Upper lobe of left lung (tissue), 6 donors: Measurements from ENCODE around the gene FAM217A. TPM values are rescaled to one million over a fixed set of nuclear protein-coding genes. Genes with fewer than 3 reads are reported as not detected.

Experiments
- ATAC-seq, 2 donors: fragments of 200-7000 bp; cut with Tn5 transposase; one replicate each; pipeline ENCODE4 v1.9.1; 2022; ENCODE audit warnings: mild to moderate bottlenecking in 2 of 2, moderate library complexity in 2 of 2; ENCODE audit not compliant: low FRiP score in 2 of 2
- DNase-seq, 2 donors: peaks; one replicate each; pipeline ENCODE4 v3.0.0-alpha.2; 2019 to 2020
- H3K27ac ChIP-seq, 4 donors: fragments of 200-600 bp; sonication (generic); one replicate each; pipeline ENCODE4 v1.5.1; 2016 to 2019
- H3K27me3 ChIP-seq, 4 donors: fragments of 200-600 bp; sonication (generic); one replicate each; pipeline ENCODE4 v1.5.1; 2017 to 2019
- H3K36me3 ChIP-seq, 4 donors: fragments of 200-600 bp; sonication (generic); one replicate each; pipeline ENCODE4 v1.5.1; 2016 to 2019
- H3K4me1 ChIP-seq, 4 donors: fragments of 200-600 bp; sonication (generic); one replicate each; pipeline ENCODE4 v1.5.1; 2018 to 2019
- H3K4me3 ChIP-seq, 4 donors: fragments of 200-600 bp; sonication (generic); one replicate each; pipeline ENCODE4 v1.5.1; 2017 to 2019; ENCODE audit warnings: mild to moderate bottlenecking in 2 of 4, moderate library complexity in 1 of 4
- H3K9me3 ChIP-seq, 4 donors: fragments of 200-600 bp; sonication (generic); one replicate each; pipeline ENCODE4 v1.5.1; 2018 to 2019
- CTCF ChIP-seq, 6 experiments: fragments of 450-650 bp in 4 of 6; fragments of 200-600 bp in 2 of 6; sonication (generic) in 2 of 6; IDR thresholded peaks; one replicate each; pipeline ENCODE4 v1.5.1; 2016 to 2019; ENCODE audit warnings: antibody characterized with exemption in 6 of 6
- EP300 ChIP-seq, 4 donors: sonication (generic); formaldehyde crosslinking; IDR thresholded peaks; one replicate each; pipeline ENCODE4 v1.5.1; 2017; ENCODE audit warnings: antibody characterized with exemption in 4 of 4, control low read depth in 2 of 4
- POLR2A ChIP-seq, 4 donors: fragments of 450-650 bp; IDR thresholded peaks; one replicate each; pipeline ENCODE4 v1.5.1; 2016 to 2017; ENCODE audit warnings: antibody characterized with exemption in 4 of 4, mild to moderate bottlenecking in 2 of 4
- POLR2AphosphoS5 ChIP-seq, 2 donors: sonication (generic); formaldehyde crosslinking; IDR thresholded peaks; one replicate each; pipeline ENCODE4 v1.5.1; 2017; ENCODE audit warnings: antibody characterized with exemption in 2 of 2
- WGBS, 2 donors: methylation state at CpG; one replicate each; pipeline ENCODE4 v1.1.5; 2017 to 2018; 5-methylcytosine and 5-hydroxymethylcytosine counted together
- total RNA-seq, 6 donors: library from RNA; depleted of rRNA in 4 of 6; stranded (reverse); fragments of >200 nt in 4 of 6; gene quantifications; one replicate each; pipeline versions ENCODE4 v1.1.0 to v1.2.1, GENCODE V29; 2016 to 2021
- donor health status: DM: no; HTN: no; CAD: no; lungs with moderate emphysema.
- donor health status: DM: no; HTN: yes; CAD: no; lungs with severe emphysema.

Gene FAM217A
- total RNA-seq, 6 donors from 2014 or later, result not detected

- H3K4me3 ChIP-seq, result no peak overlapping the region
- DNase-seq (no peak), ATAC-seq (no peak)
- H3K27me3 ChIP-seq, result no peaks in the 10 kb centered on the region
- no peak overlapping the region for H3K27ac ChIP-seq
- H3K9me3 ChIP-seq, result no peaks in the 10 kb centered on the region
- H3K4me1 ChIP-seq, result no peaks in the 10 kb centered on the region
- 92 to 97% methylated on average over 7 of the region's 7 CpGs for WGBS, 2 donors
- no peaks in the 10 kb centered on the region for H3K36me3 ChIP-seq
- TF ChIP-seq POLR2A (IDR thresholded peaks at IDR 0.05), result no peak
- no peak for TF ChIP-seq EP300 (IDR thresholded peaks at IDR 0.05)
- no peak for TF ChIP-seq CTCF (IDR thresholded peaks at IDR 0.05)
- TF ChIP-seq POLR2AphosphoS5 (IDR thresholded peaks at IDR 0.05), result no peak
Measured at GRCh38 chr6:4088704-4089103, 9.8 kb upstream of the FAM217A start.

- no peaks in the 10 kb centered on the region for H3K9me3 ChIP-seq
- ATAC-seq (no peak), DNase-seq (no peak)
- H3K4me3 ChIP-seq, result no peak overlapping the region
- H3K27ac ChIP-seq, result no peak overlapping the region
- H3K36me3 ChIP-seq, result no peaks in the 10 kb centered on the region
- H3K4me1 ChIP-seq, result no peaks in the 10 kb centered on the region
- WGBS, 2 donors, result 95 to 97% methylated on average over 1 of the region's 1 CpG
- no peak for TF ChIP-seq EP300 (IDR thresholded peaks at IDR 0.05)
- TF ChIP-seq POLR2A (IDR thresholded peaks at IDR 0.05), result no peak
- no peak for TF ChIP-seq POLR2AphosphoS5 (IDR thresholded peaks at IDR 0.05)
- TF ChIP-seq CTCF (IDR thresholded peaks at IDR 0.05), result no peak
- H3K27me3 ChIP-seq, result no peaks in the 10 kb centered on the region
Measured at GRCh38 chr6:4085332-4085700, 6.4 kb upstream of the FAM217A start.

GRCh38 chr6:4084444-4085331 is 5.8 kb upstream of the FAM217A start:
- H3K36me3 ChIP-seq, result no peaks in the 10 kb centered on the region
- no peak for ATAC-seq
- H3K4me1 ChIP-seq, result no peaks in the 10 kb centered on the region
- no peak overlapping the region for H3K4me3 ChIP-seq
- WGBS, 2 donors, result 88% methylated on average over 9 of the region's 9 CpGs
- no peaks in the 10 kb centered on the region for H3K9me3 ChIP-seq
- H3K27me3 ChIP-seq, result no peaks in the 10 kb centered on the region
- H3K27ac ChIP-seq, result no peak overlapping the region
- no peak for DNase-seq
- TF ChIP-seq POLR2AphosphoS5 (IDR thresholded peaks at IDR 0.05) (no peak), EP300 (IDR thresholded peaks at IDR 0.05) (no peak), CTCF (IDR thresholded peaks at IDR 0.05) (no peak), POLR2A (IDR thresholded peaks at IDR 0.05) (no peak)

- ATAC-seq, result no peak
- 75 to 77% methylated on average over 6 of the region's 6 CpGs for WGBS, 2 donors
- TF ChIP-seq POLR2AphosphoS5 (IDR thresholded peaks at IDR 0.05), result no peak
- TF ChIP-seq CTCF (IDR thresholded peaks at IDR 0.05), result no peak
- no peak for TF ChIP-seq EP300 (IDR thresholded peaks at IDR 0.05)
- TF ChIP-seq POLR2A (IDR thresholded peaks at IDR 0.05), result no peak
- no peak for DNase-seq
- Histone ChIP-seq H3K36me3 (no peaks in the 10 kb centered on the region), H3K4me1 (no peaks in the 10 kb centered on the region), H3K4me3 (no peak overlapping the region), H3K27me3 (peaks cover 0 to 10% (median 4%) of the 10 kb centered on the region in 4 donors), H3K27ac (no peak overlapping the region), H3K9me3 (no peaks in the 10 kb centered on the region)
Measured at GRCh38 chr6:4074478-4075235, 4.3 kb downstream of the FAM217A start.
